Measurements from ENCODE around the gene UNK. TPM values are rescaled to one million over a fixed set of nuclear protein-coding genes. Genes with fewer than 3 reads are reported as not detected.

The UNK gene
- total and polyA plus RNA-seq, 2 of the 13 experiments (the other 11 are each of a cell fraction or from before 2014, with no cell fraction given): 31.6 to 33.0 TPM

- TF ChIP-seq, protein P1, sequence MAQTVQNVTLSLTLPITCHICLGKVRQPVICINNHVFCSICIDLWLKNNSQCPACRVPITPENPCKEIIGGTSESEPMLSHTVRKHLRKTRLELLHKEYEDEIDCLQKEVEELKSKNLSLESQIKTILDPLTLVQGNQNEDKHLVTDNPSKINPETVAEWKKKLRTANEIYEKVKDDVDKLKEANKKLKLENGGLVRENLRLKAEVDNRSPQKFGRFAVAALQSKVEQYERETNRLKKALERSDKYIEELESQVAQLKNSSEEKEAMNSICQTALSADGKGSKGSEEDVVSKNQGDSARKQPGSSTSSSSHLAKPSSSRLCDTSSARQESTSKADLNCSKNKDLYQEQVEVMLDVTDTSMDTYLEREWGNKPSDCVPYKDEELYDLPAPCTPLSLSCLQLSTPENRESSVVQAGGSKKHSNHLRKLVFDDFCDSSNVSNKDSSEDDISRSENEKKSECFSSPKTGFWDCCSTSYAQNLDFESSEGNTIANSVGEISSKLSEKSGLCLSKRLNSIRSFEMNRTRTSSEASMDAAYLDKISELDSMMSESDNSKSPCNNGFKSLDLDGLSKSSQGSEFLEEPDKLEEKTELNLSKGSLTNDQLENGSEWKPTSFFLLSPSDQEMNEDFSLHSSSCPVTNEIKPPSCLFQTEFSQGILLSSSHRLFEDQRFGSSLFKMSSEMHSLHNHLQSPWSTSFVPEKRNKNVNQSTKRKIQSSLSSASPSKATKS (CRISPR knock-in tag; IDR thresholded peaks at IDR 0.05): no peak
- TF ChIP-seq ZBTB49 (CRISPR knock-in tag; IDR thresholded peaks at IDR 0.05; ENCODE audit: borderline replicate concordance) (0 out of 2 replicates have a peak, but pooled peaks have one; percentile 69), CREM (IDR thresholded peaks at IDR 0.05) (peak; percentile 96), CREM (CRISPR knock-in tag; IDR thresholded peaks at IDR 0.05) (peak; percentile 45; the same call in 1 of the 2 replicates), ZNF337 (CRISPR knock-in tag; IDR thresholded peaks at IDR 0.05; ENCODE audit: borderline replicate concordance, low read depth) (peak; percentile 72; the same call in 1 of the 2 replicates), USF2 (IDR thresholded peaks at IDR 0.05; ENCODE audit: low read depth, low read length) (no peak), USF2 (CRISPR knock-in tag; IDR thresholded peaks at IDR 0.05; ENCODE audit: borderline replicate concordance) (no peak; the same call in 1 of the 2 replicates), ZNF7 (CRISPR knock-in tag; IDR thresholded peaks at IDR 0.05) (0 out of 2 replicates have a peak, but pooled peaks have one; percentile 28), SP1 (IDR thresholded peaks at IDR 0.05) (no peak), SP1 (CRISPR knock-in tag; IDR thresholded peaks at IDR 0.05) (peak; percentile 76; the same call in 1 of the 2 replicates), TBL1XR1 (IDR thresholded peaks at IDR 0.05; ENCODE audit: borderline replicate concordance, low read length, partially characterized antibody) (peak; percentile 90), GPN1 (CRISPR knock-in tag; IDR thresholded peaks at IDR 0.05; ENCODE audit: borderline replicate concordance) (peak; percentile 91; the same call in 1 of the 2 replicates), HNRNPL (IDR thresholded peaks at IDR 0.05; ENCODE audit: low read depth, low read length) (peak; percentile 90), EED (CRISPR knock-in tag; IDR thresholded peaks at IDR 0.05) (peak; percentile 96; the same call in 1 of the 2 replicates)
- TF ChIP-seq, protein P2, sequence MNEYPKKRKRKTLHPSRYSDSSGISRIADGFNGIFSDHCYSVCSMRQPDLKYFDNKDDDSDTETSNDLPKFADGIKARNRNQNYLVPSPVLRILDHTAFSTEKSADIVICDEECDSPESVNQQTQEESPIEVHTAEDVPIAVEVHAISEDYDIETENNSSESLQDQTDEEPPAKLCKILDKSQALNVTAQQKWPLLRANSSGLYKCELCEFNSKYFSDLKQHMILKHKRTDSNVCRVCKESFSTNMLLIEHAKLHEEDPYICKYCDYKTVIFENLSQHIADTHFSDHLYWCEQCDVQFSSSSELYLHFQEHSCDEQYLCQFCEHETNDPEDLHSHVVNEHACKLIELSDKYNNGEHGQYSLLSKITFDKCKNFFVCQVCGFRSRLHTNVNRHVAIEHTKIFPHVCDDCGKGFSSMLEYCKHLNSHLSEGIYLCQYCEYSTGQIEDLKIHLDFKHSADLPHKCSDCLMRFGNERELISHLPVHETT (CRISPR knock-in tag; conservative IDR thresholded peaks at IDR 0.05): no peak; the same call in 1 of the 2 replicates
- TF ChIP-seq, protein P3, sequence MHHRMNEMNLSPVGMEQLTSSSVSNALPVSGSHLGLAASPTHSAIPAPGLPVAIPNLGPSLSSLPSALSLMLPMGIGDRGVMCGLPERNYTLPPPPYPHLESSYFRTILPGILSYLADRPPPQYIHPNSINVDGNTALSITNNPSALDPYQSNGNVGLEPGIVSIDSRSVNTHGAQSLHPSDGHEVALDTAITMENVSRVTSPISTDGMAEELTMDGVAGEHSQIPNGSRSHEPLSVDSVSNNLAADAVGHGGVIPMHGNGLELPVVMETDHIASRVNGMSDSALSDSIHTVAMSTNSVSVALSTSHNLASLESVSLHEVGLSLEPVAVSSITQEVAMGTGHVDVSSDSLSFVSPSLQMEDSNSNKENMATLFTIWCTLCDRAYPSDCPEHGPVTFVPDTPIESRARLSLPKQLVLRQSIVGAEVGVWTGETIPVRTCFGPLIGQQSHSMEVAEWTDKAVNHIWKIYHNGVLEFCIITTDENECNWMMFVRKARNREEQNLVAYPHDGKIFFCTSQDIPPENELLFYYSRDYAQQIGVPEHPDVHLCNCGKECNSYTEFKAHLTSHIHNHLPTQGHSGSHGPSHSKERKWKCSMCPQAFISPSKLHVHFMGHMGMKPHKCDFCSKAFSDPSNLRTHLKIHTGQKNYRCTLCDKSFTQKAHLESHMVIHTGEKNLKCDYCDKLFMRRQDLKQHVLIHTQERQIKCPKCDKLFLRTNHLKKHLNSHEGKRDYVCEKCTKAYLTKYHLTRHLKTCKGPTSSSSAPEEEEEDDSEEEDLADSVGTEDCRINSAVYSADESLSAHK (CRISPR knock-in tag; IDR thresholded peaks at IDR 0.05; ENCODE audit: borderline replicate concordance): peak; percentile 86; the same call in 1 of the 2 replicates
Measured at GRCh38 chr17:75779250-75779986, 5.2 kb upstream of the UNK start (continued).

Measured in HepG2 (cell line).